ENCODE measurements around the gene ATXN1.

ATXN1 gene

DNA sequence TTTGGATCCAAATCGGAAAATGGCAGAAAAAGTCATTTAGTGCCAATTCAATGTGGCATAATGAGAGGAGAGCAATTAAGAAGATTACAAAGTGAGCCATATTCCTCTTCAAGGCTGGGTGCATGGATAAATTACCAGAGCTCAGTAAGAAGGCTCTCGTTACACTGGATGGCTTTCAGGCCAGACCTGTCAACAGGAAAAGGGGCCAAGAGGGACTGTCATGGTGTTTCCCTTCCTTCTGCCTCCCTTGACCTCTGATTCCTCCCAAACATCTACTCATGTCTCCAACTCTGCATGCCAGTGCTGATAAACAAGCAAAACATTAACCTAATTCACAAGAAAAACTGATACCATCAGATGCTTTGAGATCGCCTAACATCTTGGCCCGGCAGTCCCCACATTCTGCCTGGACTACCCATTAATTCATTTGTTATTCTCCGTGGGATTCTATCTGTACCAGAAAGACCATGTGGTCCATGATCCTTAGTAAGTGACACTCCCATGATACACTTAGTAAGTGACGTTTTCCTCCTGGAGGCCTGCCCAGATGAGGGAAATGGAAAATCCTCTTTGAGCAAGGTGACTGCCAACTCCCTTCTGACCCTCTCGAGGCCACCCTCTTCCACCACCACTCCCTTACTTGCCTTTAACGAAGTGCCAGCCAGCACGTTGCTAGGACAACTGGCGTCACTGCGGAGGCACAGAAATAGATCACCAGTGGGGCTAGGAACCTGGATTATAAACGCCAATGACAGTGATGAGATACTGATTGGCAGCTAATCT lies 283.7 kb downstream of the ATXN1 start:
- no peaks in the 10 kb centered on the region for H3K4me1 ChIP-seq (ENCODE audit: control insufficient read depth, insufficient read depth, low read length)
- no peak overlapping the region for H3K4me3 ChIP-seq (ENCODE audit: low read length)
- H3K27me3 ChIP-seq (ENCODE audit: control insufficient read depth, insufficient read depth, low read length): no peaks in the 10 kb centered on the region
- H3K9ac ChIP-seq (ENCODE audit: low read length): no peak overlapping the region
- H3K36me3 ChIP-seq (ENCODE audit: control insufficient read depth, insufficient read depth, low read length): no peaks in the 10 kb centered on the region
- H3K27ac ChIP-seq (ENCODE audit: low read depth, low read length): no peak overlapping the region

GRCh38 chr6:16476861-16477260 lies 284.4 kb downstream of the ATXN1 start:
- Histone ChIP-seq H3K36me3 (ENCODE audit: control insufficient read depth, insufficient read depth, low read length) (no peaks in the 10 kb centered on the region), H3K27ac (ENCODE audit: low read depth, low read length) (no peak overlapping the region), H3K9ac (ENCODE audit: low read length) (no peak overlapping the region), H3K27me3 (ENCODE audit: control insufficient read depth, insufficient read depth, low read length) (no peaks in the 10 kb centered on the region), H3K4me1 (ENCODE audit: control insufficient read depth, insufficient read depth, low read length) (no peaks in the 10 kb centered on the region), H3K4me3 (ENCODE audit: low read length) (no peak overlapping the region)

DNA sequence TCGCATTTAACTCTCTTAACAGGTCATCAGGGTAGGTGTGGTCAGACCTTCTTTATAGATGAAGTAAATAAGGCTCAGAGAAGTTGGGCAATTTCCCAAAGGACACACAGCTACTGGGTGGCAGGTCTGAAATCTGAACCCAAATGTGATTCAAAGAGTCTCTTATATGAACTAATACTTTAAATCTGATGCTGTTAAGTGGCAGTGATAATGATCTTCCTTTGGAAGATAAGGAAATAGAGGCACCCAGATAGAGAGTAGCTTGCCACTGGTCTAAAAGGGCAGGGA lies 285.8 kb downstream of the ATXN1 start:
- H3K36me3 ChIP-seq (ENCODE audit: control insufficient read depth, insufficient read depth, low read length): no peaks in the 10 kb centered on the region
- peaks cover 4% of the 10 kb centered on the region for H3K4me1 ChIP-seq (ENCODE audit: control insufficient read depth, insufficient read depth, low read length)
- no peak overlapping the region for H3K27ac ChIP-seq (ENCODE audit: low read depth, low read length)
- H3K9ac ChIP-seq (ENCODE audit: low read length): no peak overlapping the region
- no peaks in the 10 kb centered on the region for H3K27me3 ChIP-seq (ENCODE audit: control insufficient read depth, insufficient read depth, low read length)
- no peak overlapping the region for H3K4me3 ChIP-seq (ENCODE audit: low read length)

DNA sequence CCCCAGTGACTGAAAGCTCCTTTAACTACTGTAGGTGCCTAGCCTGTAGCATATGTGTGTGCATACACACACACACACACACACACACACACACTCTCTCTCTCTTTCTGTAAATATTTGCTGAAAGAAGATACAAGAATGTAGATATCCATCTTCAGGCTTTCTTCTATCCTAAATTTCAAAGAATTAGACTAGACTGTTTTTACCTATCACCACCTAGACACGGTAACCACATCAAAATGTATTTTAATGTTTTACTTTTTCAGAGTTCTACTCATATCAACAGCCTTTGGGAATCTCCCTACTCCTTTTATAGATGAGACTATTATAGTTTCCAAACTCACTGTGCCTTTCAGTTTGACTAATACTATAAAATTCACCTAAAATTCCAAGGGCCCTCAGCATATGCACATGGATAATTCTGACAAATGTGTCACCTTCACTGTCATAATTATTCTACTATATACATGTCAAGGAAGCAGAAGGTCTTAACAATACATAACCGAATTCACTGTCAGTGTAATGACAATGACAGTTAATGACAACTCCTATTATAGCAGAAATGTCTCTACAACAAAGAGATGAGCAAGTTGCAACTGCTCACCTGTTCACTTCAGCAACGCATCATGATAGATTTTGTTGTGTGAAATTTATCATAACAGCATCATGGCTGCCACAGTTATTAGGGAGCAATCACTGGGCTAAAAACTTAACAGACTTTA lies 286.3 kb downstream of the ATXN1 start:
- H3K4me1 ChIP-seq (ENCODE audit: control insufficient read depth, insufficient read depth, low read length): peaks cover 4% of the 10 kb centered on the region

GRCh38 chr6:16473908-16474771 lies 287.1 kb downstream of the ATXN1 start:
- Histone ChIP-seq H3K9ac (ENCODE audit: low read length) (no peak overlapping the region), H3K4me1 (ENCODE audit: control insufficient read depth, insufficient read depth, low read length) (peaks cover 4% of the 10 kb centered on the region), H3K27me3 (ENCODE audit: control insufficient read depth, insufficient read depth, low read length) (no peaks in the 10 kb centered on the region), H3K27ac (ENCODE audit: low read depth, low read length) (no peak overlapping the region), H3K4me3 (ENCODE audit: low read length) (no peak overlapping the region), H3K36me3 (ENCODE audit: control insufficient read depth, insufficient read depth, low read length) (no peaks in the 10 kb centered on the region)

More for the DNA sequence above, 286.3 kb downstream of the ATXN1 start:
- no peak overlapping the region for H3K27ac ChIP-seq (ENCODE audit: low read depth, low read length)
- H3K4me3 ChIP-seq (ENCODE audit: low read length): no peak overlapping the region
- H3K9ac ChIP-seq (ENCODE audit: low read length): no peak overlapping the region
- no peaks in the 10 kb centered on the region for H3K27me3 ChIP-seq (ENCODE audit: control insufficient read depth, insufficient read depth, low read length)
- no peaks in the 10 kb centered on the region for H3K36me3 ChIP-seq (ENCODE audit: control insufficient read depth, insufficient read depth, low read length)

DNA sequence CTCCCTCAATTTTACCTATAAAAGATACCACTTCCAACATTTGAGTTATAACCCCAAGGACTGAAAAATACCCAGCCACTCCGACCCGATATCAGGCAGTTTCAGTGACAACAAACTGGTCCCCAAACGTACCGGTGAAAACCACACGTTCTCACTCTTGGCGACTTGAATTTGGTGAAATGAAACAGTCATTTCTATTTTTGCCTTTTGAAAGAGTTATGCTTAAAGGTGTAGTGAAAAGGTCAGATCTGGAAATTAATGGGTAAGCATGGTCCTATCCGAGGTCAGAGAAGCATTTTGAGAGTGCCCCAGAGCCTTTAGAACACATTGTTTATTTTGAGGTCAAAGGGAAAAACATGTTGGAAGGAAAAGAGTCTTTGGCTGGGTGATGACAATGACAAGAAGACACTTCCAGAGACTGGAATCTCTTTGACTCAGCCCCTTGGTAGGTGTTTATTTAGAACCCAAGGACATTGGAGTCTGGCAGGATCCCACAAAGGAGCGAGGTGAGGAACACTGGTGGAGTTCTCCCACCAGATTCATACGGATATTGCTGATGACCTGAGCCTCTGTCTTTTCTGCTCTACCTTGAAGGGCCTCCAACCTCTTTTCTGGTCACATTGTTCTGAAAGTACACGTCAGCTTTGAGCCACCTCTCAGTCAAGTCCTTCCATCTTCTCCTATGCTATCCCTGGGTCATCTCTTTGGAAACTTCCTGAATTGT lies 287.9 kb downstream of the ATXN1 start:
- Histone ChIP-seq H3K4me3 (ENCODE audit: low read length) (no peak overlapping the region), H3K4me1 (ENCODE audit: control insufficient read depth, insufficient read depth, low read length) (peaks cover 4% of the 10 kb centered on the region), H3K9ac (ENCODE audit: low read length) (no peak overlapping the region), H3K36me3 (ENCODE audit: control insufficient read depth, insufficient read depth, low read length) (no peaks in the 10 kb centered on the region), H3K27ac (ENCODE audit: low read depth, low read length) (no peak overlapping the region), H3K27me3 (ENCODE audit: control insufficient read depth, insufficient read depth, low read length) (no peaks in the 10 kb centered on the region)

- no peak overlapping the region for H3K4me3 ChIP-seq (ENCODE audit: low read length)
- H3K27ac ChIP-seq (ENCODE audit: low read depth, low read length): no peak overlapping the region
- peaks cover 4% of the 10 kb centered on the region for H3K4me1 ChIP-seq (ENCODE audit: control insufficient read depth, insufficient read depth, low read length)
- H3K36me3 ChIP-seq (ENCODE audit: control insufficient read depth, insufficient read depth, low read length): no peaks in the 10 kb centered on the region
- no peak overlapping the region for H3K9ac ChIP-seq (ENCODE audit: low read length)
- H3K27me3 ChIP-seq (ENCODE audit: control insufficient read depth, insufficient read depth, low read length): no peaks in the 10 kb centered on the region
Observed at GRCh38 chr6:16472349-16473069, 288.8 kb downstream of the ATXN1 start.

DNA sequence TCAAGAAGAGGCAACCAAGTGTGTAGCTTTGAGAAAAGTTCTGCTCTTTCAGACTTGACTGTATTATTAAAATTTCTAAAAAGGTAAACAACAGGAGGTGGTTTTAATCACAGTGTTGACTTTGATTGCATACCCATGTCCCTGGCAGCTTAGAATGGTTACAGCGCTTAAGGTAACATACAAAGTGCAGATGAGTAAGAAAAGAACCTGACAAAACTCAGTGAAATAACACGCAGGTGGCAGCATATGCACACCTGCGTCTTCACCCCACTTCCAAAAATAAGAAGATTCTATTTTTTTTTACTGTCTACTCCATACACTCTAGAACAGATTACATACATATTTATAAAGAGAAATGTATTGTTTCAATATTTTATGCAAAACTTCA lies 289.4 kb downstream of the ATXN1 start:
- H3K4me3 ChIP-seq (ENCODE audit: low read length): no peak overlapping the region
- H3K36me3 ChIP-seq (ENCODE audit: control insufficient read depth, insufficient read depth, low read length): no peaks in the 10 kb centered on the region
- H3K27ac ChIP-seq (ENCODE audit: low read depth, low read length): no peak overlapping the region

GRCh38 chr6:16471222-16471909 lies 289.9 kb downstream of the ATXN1 start:
- Histone ChIP-seq H3K4me1 (ENCODE audit: control insufficient read depth, insufficient read depth, low read length) (peaks cover 4% of the 10 kb centered on the region), H3K36me3 (ENCODE audit: control insufficient read depth, insufficient read depth, low read length) (no peaks in the 10 kb centered on the region), H3K9ac (ENCODE audit: low read length) (no peak overlapping the region), H3K27ac (ENCODE audit: low read depth, low read length) (no peak overlapping the region), H3K4me3 (ENCODE audit: low read length) (no peak overlapping the region), H3K27me3 (ENCODE audit: control insufficient read depth, insufficient read depth, low read length) (no peaks in the 10 kb centered on the region)

More for the DNA sequence above, 289.4 kb downstream of the ATXN1 start:
- Histone ChIP-seq H3K9ac (ENCODE audit: low read length) (no peak overlapping the region), H3K4me1 (ENCODE audit: control insufficient read depth, insufficient read depth, low read length) (peaks cover 4% of the 10 kb centered on the region), H3K27me3 (ENCODE audit: control insufficient read depth, insufficient read depth, low read length) (no peaks in the 10 kb centered on the region)

DNA sequence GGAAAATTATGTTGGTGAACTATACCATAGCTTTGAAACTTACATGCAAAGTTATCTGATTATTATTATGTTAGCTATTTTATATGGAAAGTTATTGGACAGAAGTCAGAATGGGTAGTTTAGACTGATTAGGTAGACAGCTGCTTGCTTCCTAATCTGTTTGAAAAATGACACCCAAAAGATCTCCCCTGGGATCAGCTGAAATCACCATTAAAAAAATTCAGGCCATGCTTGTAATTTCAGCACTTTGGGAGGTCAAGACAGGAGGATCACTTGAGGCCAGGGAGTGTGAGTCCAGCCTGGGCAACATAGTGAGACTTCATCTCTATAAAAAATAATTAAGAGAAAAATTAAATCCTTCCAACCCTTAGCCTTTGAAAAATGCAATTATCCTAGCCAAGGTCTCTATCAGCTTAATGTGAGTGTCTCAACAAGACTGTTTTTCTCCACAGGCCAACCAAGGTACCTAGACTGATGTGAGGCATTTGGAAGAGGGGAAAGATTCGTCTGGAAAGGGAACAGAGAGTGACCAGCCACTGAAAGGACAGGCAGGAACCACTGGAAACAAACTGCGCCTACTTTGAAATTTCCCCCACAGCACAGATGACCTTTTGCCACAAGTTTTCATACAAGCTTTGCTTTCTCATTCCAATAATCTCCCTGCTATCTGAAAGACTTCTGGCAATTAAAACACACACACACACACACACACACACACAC lies 290.6 kb downstream of the ATXN1 start:
- Histone ChIP-seq H3K4me1 (ENCODE audit: control insufficient read depth, insufficient read depth, low read length) (peaks cover 4% of the 10 kb centered on the region), H3K27ac (ENCODE audit: low read depth, low read length) (no peak overlapping the region), H3K4me3 (ENCODE audit: low read length) (no peak overlapping the region), H3K36me3 (ENCODE audit: control insufficient read depth, insufficient read depth, low read length) (no peaks in the 10 kb centered on the region), H3K9ac (ENCODE audit: low read length) (no peak overlapping the region), H3K27me3 (ENCODE audit: control insufficient read depth, insufficient read depth, low read length) (no peaks in the 10 kb centered on the region)
